ENCODE measurements around the gene CHD5. TPM values are rescaled to one million over a fixed set of nuclear protein-coding genes. Genes with fewer than 3 reads are reported as not detected.

Gene CHD5
- polyA plus RNA-seq, 3 donors, result 0.07 TPM; not detected in 2

DNA sequence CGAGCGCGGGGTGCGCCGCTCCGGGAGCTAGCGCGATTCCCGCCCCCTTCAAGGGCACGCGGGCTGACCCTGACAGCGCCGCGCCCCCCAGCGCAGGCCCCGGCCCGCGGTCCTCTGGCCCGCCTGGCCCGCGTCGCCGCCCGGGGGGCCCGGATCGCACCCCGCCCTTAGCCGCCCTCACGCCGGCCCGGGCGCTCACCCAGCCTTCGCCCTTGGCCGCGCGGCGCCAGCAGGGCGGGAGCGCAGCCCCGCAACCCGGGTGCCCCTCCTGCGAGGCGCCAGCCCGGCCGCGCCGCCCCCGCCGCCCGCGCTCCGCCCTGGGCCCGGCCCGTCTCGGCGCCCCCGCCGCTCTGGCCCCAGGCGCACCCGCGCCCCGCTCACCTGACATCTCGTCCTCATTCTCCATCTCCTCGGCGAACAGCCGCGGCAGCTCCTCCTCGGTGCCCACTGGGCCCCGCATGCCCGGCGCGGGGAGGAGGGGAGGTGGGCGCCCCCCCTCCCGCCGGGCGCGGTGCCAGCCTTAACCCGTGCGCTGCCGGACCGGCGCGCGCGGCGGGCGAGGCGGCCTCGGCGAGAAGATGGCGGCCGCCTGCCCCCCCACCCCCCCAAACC is 451 bp downstream of the CHD5 start:
- peaks cover 0 to 14% (median 8%) of the 10 kb centered on the region in 7 donors for H3K9me3 Mint-ChIP-seq
- H3K36me3 Mint-ChIP-seq, result peaks cover 6 to 8% of the 10 kb centered on the region in 2 donors
- Histone ChIP-seq H3K27me3 (ENCODE audit: control insufficient read depth in 2 of 2, insufficient read depth in 2 of 2, low read length in 2 of 2) (peaks cover 15 to 61% of the 10 kb centered on the region in 2 donors), H3K4me1 (ENCODE audit: control insufficient read depth in 1 of 2, insufficient read depth in 2 of 2, low read length in 2 of 2) (peaks cover 0 to 3% of the 10 kb centered on the region in 2 donors), H3K4me2 (replicated peaks; ENCODE audit: extremely low read depth, low read length, poor library complexity, severe bottlenecking) (no peak overlapping the region), H2AFZ (ENCODE audit: insufficient read depth, low read depth, low read length, poor library complexity, severe bottlenecking) (no peak overlapping the region), H3K36me3 (replicated peaks in 1 of 2; ENCODE audit: control insufficient read depth in 1 of 2, insufficient read depth in 2 of 2, low read length in 2 of 2) (no peaks in the 10 kb centered on the region), H3K4me3 (replicated peaks in 1 of 3; ENCODE audit: low read depth in 2 of 3, low read length in 3 of 3) (no peak overlapping the region), H3K27ac (ENCODE audit: low read depth in 1 of 2, low read length in 2 of 2) (no peak overlapping the region), H3K79me2 (ENCODE audit: insufficient read depth, low read length) (no peaks in the 10 kb centered on the region), H4K20me1 (ENCODE audit: insufficient read depth, low read length) (peaks cover 13% of the 10 kb centered on the region), H3K9me3 (replicated peaks in 1 of 2; ENCODE audit: control insufficient read depth in 1 of 2, insufficient read depth in 1 of 2, low read length in 2 of 2) (peaks cover 0 to 7% of the 10 kb centered on the region in 2 donors), H3K9ac (ENCODE audit: insufficient read depth, low read length, poor library complexity, severe bottlenecking) (no peak overlapping the region)
- H3K27ac Mint-ChIP-seq, result no peak overlapping the region
- no peak for DNase-seq
- no peak for TF ChIP-seq CTCF (IDR thresholded peaks at IDR 0.05)
- H3K27me3 Mint-ChIP-seq (ENCODE audit: low read depth in 3 of 3), result peaks cover 46 to 65% (median 49%) of the 10 kb centered on the region in 3 donors
- H3K4me1 Mint-ChIP-seq, result peaks cover 20% of the 10 kb centered on the region
- intact Hi-C loops (cut with micrococcal nuclease), result no loop called here
- H3K4me3 Mint-ChIP-seq, result no peak overlapping the region
- WGBS (ENCODE audit: insufficient coverage), result 2% methylated on average over 68 of the region's 92 CpGs

DNA sequence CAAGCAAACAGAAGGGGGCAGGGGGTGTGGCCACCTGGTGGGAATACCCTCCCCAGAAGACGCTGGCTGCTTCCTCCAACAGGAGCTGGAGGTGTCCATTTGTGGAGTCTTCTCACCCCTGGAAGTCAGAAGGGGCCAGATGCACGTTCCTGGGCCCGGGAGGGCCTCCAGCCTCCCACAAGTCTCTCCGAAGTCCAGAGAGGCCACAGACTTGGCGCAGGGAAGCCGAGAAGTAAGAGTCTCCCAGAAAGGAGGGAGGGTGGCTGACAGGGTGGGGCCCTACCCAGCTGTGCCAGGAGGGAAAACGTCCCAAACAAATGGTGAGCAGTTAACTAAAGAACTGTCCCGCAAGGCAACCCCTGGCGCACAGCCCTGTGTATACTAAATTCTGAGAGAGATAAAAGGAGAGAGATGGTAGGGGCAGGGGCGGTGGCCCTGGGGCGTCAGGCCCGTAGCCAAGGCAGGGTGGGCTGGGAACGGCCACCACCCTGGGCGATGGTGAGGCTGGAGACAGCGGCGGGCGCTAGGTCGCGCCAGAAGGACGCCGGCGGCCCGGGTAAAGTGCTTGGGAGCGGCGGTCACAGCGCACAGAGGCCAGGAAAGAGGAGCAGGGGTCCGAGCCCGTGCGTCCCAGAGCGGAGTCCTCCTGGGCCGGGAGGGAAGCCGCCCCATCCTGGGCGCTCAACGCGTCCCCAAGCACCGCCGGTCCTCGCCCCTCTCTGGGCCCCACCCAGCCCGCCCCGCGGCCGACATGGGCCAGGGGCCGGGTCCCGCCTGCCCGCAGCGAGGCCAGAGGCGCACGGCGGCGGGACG is 1.2 kb downstream of the CHD5 start:
- no peak for DNase-seq
- Histone ChIP-seq H3K79me2 (ENCODE audit: insufficient read depth, low read length) (no peaks in the 10 kb centered on the region), H3K9ac (ENCODE audit: insufficient read depth, low read length, poor library complexity, severe bottlenecking) (no peak overlapping the region), H3K4me2 (replicated peaks; ENCODE audit: extremely low read depth, low read length, poor library complexity, severe bottlenecking) (no peak overlapping the region), H3K4me3 (replicated peaks in 1 of 3; ENCODE audit: low read depth in 2 of 3, low read length in 3 of 3) (no peak overlapping the region), H3K4me1 (ENCODE audit: control insufficient read depth in 1 of 2, insufficient read depth in 2 of 2, low read length in 2 of 2) (no peaks in the 10 kb centered on the region), H3K27me3 (ENCODE audit: control insufficient read depth in 2 of 2, insufficient read depth in 2 of 2, low read length in 2 of 2) (peaks cover 15 to 61% of the 10 kb centered on the region in 2 donors), H3K9me3 (replicated peaks in 1 of 2; ENCODE audit: control insufficient read depth in 1 of 2, insufficient read depth in 1 of 2, low read length in 2 of 2) (peaks cover 0 to 7% of the 10 kb centered on the region in 2 donors), H2AFZ (ENCODE audit: insufficient read depth, low read depth, low read length, poor library complexity, severe bottlenecking) (no peak overlapping the region), H3K36me3 (replicated peaks in 1 of 2; ENCODE audit: control insufficient read depth in 1 of 2, insufficient read depth in 2 of 2, low read length in 2 of 2) (no peaks in the 10 kb centered on the region), H4K20me1 (ENCODE audit: insufficient read depth, low read length) (peaks cover 6% of the 10 kb centered on the region), H3K27ac (ENCODE audit: low read depth in 1 of 2, low read length in 2 of 2) (no peak overlapping the region)
- peak overlapping the region in 1 of 2 donors; percentile 78 for H3K4me3 Mint-ChIP-seq
- H3K4me1 Mint-ChIP-seq, result peaks cover 13% of the 10 kb centered on the region
- intact Hi-C loops (cut with micrococcal nuclease), result no loop called here
- H3K27ac Mint-ChIP-seq, result no peak overlapping the region
- TF ChIP-seq CTCF (IDR thresholded peaks at IDR 0.05), result no peak
- H3K9me3 Mint-ChIP-seq, result peaks cover 0 to 14% (median 8%) of the 10 kb centered on the region in 7 donors
- peaks cover 3% of the 10 kb centered on the region in 2 donors for H3K36me3 Mint-ChIP-seq
- H3K27me3 Mint-ChIP-seq (ENCODE audit: low read depth in 3 of 3), result peaks cover 46 to 65% (median 49%) of the 10 kb centered on the region in 3 donors
- WGBS (ENCODE audit: insufficient coverage), result 4% methylated on average over 49 of the region's 51 CpGs

Data from CD14-positive monocyte (primary cell).